ENCODE measurements around the gene CD72.

The CD72 gene

GRCh38 chr9:35657546-35658136, 39.4 kb upstream of the CD72 start, which contains the start of gene RMRP:
Gene RMRP, minus strand, starts transcription at chr9:35658019.
- no peak for TF ChIP-seq CTCF (IDR thresholded peaks at IDR 0.05; ENCODE audit: control extremely low read depth, extremely low read depth, low read depth, missing control alignments)
- POLR2A ChIA-PET, result interaction anchor here (0.6 to 1.2 kb wide), 5 partner anchors 12 to 199 kb away, joined by 3 read pairs; partner anchors contain the start of genes CREB3, TESK1 and TLN1
- CTCF ChIA-PET, result interaction anchor here (0.9 to 12.2 kb wide), 26 partner anchors 8 to 561 kb away, joined by 3 to 138 read pairs (median 5); partner anchors contain the start of genes FAM221B, GBA2, MSMP and PIGO
- DNase-seq (ENCODE audit: extremely low spot score), result peak; percentile 92

GRCh38 chr9:35656831-35657545, 38.8 kb upstream of the CD72 start:
- DNase-seq (ENCODE audit: extremely low spot score), result no peak
- CTCF ChIA-PET, result interaction anchor here (0.7 to 12.2 kb wide), 21 partner anchors 9 to 560 kb away, joined by 3 to 138 read pairs (median 5); partner anchors contain the start of genes FAM221B, GBA2, MSMP and PIGO
- POLR2A ChIA-PET, result interaction anchor here (0.9 to 1.2 kb wide), 3 partner anchors 11 to 76 kb away, joined by 3 read pairs; partner anchors contain the start of genes CREB3, TESK1 and TLN1
- no peak for TF ChIP-seq CTCF (IDR thresholded peaks at IDR 0.05; ENCODE audit: control extremely low read depth, extremely low read depth, low read depth, missing control alignments)

- CTCF ChIA-PET, result interaction anchor here (0.7 to 12.2 kb wide), 12 partner anchors 8 to 93 kb away, joined by 3 to 138 read pairs (median 6); partner anchors contain the start of genes CREB3, GBA2, RGP1 and TLN1
- no peak for TF ChIP-seq CTCF (IDR thresholded peaks at IDR 0.05; ENCODE audit: control extremely low read depth, extremely low read depth, low read depth, missing control alignments)
- no peak for DNase-seq (ENCODE audit: extremely low spot score)
- POLR2A ChIA-PET, result no interaction called here
These were observed 38.1 kb upstream of the CD72 start for GRCh38 chr9:35656348-35656747.

GRCh38 chr9:35653611-35654010, 35.4 kb upstream of the CD72 start:
- no peak for DNase-seq (ENCODE audit: extremely low spot score)
- POLR2A ChIA-PET, result interaction anchor here (0.6 to 0.7 kb wide), 4 partner anchors 8 to 984 kb away, joined by 3 to 6 read pairs (median 4); partner anchors contain the start of gene VCP
- TF ChIP-seq CTCF (IDR thresholded peaks at IDR 0.05; ENCODE audit: control extremely low read depth, extremely low read depth, low read depth, missing control alignments), result no peak
- CTCF ChIA-PET, result interaction anchor here (1.7 kb wide), 1 partner anchor 172 kb away, joined by 5 read pairs; no protein-coding TSS in a partner anchor

GRCh38 chr9:35652829-35653209, 34.6 kb upstream of the CD72 start:
- POLR2A ChIA-PET, result interaction anchor here (0.7 kb wide), 2 partner anchors 9 to 564 kb away, joined by 4 to 6 read pairs; no protein-coding TSS in a partner anchor
- no peak for DNase-seq (ENCODE audit: extremely low spot score)
- CTCF ChIA-PET, result interaction anchor here (1.7 kb wide), 1 partner anchor 173 kb away, joined by 5 read pairs; no protein-coding TSS in a partner anchor
- TF ChIP-seq CTCF (IDR thresholded peaks at IDR 0.05; ENCODE audit: control extremely low read depth, extremely low read depth, low read depth, missing control alignments), result no peak
